NCI-H1694 (cell line): ENCODE results near the gene UTF1.

Experiments used
- DNase-seq: peaks from one replicate; lab custom pipeline; 2025; lab: John Stamatoyannopoulos, UW

Gene UTF1

DNA sequence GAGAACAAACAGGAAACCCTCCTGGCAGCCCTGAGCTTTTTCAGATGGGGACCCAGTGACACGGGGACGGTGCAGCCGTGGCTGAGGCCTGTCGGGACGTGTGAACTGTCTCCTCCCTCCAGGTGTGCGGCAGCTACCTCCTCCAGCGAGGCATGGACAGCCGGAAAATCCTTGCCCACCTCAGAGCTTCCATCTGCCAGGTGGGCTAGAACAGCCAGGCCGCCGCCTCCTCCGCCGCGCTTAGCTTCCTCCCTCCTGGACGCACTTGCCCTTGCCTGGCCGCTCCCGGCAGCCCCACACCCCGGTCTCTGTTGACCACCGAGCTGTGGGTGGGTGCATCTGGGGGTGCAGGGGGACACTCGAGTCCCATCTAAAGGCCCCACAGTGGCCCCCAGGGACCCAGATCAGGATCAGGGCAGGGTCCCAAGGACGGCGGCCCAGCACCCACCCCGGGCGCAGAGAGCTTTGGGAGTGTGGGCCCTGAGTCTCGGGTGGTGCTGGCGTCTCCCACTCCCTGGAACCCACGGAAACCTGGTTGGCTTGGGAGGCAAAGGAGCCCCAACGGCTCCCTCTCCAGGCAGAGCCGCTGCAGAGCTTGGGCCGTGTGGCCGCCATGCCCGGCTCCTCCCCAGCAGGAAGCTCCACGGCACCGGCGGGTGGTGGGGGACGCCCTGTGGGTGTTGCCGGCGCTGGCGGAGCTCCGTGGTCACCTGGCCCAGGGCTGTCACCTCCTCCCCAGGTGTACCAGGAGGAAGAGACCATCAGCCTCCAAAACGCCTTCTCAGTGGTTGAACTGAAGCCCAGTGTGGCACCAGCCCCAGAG lies 32.9 kb upstream of the UTF1 start:
- no peak for DNase-seq

DNA sequence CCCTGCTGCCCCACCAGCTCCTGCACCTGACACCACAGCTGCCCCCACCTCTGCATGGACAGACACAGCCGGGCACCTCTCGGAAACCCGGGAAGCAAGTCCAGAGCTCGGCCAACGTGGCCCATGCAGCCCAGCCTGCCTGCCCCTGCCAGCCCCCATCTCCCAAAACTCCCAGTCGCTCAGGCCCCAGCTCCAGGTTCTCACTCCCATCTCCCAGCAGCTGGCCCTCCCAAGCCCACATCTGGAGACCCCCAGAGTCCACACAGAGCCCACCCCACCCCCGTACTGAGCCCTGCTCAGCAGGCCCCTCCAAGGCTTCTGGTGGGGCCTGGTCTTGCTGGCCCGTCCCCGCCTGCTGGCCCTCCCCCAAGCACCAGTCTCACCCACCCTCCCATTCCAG lies 32.2 kb upstream of the UTF1 start:
- DNase-seq: no peak

DNA sequence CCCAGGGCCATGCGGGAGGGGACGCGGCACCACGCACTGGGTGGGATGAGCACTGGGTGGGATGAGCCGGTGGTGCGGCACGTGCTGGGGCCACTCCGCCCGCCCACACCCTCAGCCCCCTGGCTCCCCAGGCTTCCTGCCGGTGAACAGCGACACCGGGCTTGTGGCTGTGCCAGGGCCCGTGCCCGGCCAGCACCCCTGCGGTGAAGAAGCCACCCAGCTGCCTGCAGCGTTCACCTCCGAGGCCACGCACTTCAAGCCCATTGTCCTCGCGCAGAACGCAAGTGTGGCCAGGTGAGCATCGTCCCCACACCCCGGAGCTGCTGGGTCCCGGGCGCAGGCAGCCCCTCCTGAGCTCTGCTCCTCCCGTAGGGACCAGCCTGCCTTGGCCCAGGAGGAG lies 31.8 kb upstream of the UTF1 start:
- no peak for DNase-seq

DNA sequence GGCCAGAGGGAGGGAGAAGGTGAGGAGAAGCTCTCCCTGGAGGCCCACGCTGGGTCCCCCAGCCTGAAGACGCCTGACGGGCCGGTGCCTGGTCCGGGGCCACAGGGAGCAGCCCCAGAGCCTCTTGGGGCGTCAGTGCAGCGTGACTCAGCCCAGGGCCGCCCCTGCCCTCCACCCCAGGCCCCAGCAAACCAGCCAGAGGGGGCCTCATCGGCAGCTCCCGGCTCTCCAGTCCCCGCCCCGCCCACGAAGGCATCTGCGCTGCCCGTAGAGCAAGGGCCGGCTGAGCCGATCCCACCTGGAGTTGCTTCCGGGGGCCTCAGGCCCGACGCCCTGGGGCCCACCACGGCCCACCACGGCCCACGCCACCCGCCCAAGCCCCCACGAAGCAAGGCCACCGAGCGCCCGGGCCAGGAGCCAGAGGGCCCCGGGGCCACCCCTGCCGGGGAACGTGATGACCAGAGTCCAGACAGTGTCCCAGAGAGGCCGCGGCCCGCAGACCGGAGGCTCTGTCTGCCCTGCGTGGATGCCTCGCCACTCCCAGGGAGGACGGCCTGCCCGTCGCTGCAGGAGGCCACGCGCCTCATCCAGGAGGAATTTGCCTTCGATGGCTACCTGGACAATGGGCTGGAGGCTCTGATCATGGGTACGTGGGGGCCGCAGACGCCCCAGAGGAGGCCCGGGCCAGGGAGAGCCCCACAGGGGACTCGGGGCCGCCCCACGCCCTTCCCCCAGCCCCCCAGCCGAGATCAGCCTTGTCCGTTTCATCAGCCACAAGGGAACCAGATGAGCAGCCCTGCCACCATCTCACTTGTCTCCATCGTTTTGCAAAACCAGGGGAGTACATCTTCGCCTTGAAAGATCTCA lies 31.2 kb upstream of the UTF1 start:
- no peak for DNase-seq

DNA sequence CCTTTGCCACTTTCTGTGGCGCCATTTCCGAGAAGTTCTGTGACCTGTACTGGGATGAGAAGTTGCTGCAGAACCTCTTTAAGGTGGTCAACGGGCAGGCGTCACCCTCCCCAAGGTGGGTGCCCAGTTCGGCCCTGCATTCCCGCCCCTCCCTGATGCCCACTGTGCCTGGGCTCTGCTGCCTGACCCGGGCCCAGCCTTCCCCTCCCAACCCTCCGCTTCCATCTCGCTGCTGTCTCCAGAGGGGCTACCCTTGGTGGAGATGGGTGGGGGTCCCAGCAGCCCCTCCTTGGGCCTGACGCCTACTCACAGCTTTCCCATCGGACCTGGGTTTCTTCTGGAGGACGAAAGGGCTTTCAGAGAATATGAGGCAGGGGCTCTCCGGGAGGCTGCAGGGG lies 30.5 kb upstream of the UTF1 start:
- no peak for DNase-seq

DNA sequence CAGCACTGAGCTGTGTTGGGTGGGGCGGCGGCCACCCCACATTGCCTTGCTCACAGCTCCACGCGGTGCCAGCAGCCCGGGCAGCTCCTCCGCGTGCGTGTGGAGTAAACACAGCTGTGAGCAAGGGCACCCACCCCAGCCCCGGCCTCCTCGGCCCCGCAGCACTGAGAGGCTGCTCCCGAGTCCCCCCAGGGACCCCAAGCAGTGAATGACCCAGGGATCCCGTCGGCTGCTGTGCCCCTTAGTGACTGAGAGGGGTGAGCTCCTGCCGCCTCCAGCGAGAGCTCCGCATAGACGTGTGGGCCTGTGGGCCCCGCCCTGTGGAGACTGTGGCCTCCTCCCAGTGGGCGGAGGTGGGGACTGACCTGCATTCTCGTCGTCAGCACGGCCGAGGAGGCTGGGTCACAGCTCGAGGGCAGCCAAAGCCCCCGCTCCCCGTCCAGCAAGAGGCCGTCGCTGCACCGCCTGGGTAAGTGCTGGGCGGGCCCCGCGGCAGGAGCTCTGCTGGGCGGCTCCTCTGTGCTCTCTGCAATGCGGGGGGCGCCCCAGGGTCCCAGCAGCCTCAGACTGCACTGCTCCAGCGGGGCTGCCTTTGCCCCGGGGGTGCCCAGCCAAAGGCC lies 29.9 kb upstream of the UTF1 start:
- DNase-seq: no peak

DNA sequence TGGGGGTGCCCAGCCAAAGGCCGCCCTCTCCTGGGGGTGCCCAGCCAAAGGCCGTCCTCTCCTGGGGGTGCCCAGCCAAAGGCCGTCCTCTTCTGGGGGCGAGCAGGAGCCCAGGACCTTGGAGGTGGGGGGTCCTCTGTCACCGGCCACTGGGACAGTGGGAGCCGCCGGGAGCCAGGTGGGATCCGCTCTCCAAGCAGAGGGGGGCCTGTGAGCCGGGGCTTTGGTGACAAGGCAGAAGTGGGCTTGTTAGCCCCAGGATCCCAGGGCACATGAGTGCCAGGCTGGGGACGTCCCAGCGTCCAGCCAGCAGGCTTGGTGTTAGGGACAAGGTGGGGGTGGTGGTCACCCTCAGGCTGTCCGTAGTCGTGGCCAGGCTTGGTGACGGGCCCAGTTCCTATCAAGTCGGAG lies 29.4 kb upstream of the UTF1 start:
- DNase-seq: no peak

DNA sequence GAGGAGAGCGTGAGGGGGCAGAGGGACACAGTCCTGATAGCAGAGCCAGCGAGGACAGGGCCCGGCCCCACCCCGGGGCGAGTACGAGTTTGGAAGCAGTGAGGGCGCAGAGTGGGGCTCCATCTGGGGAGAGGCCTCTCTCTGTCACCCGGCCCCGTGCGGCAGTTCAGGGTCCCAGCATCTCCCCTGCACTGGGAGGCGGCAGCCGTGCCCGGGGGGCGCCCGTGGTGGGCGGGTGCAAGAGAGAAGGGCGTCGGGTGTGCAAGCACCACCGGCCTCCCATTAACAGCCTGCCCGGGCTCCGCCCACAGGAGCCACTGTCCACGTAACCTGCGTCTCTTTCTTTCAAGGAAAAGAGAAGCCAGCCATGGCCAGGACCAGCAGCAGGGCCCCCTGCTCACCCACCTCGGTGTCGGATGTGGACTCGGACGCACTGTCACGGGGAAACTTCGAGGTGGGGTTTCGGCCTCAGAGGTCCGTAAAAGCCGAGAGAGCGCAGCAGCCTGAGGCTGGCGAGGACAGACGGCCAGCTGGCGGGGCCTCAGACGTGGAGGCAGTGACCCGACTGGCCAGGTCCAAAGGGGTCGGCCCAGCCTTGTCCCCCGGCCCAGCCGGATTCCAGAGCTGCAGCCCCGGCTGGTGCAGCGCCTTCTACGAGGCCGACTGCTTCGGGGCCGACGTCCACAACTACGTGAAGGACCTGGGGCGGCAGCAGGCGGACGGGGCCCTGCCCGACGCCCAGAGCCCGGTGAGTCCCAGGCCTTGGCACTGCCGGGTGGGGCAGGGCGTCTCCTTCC lies 28.7 kb upstream of the UTF1 start:
- no peak for DNase-seq

DNA sequence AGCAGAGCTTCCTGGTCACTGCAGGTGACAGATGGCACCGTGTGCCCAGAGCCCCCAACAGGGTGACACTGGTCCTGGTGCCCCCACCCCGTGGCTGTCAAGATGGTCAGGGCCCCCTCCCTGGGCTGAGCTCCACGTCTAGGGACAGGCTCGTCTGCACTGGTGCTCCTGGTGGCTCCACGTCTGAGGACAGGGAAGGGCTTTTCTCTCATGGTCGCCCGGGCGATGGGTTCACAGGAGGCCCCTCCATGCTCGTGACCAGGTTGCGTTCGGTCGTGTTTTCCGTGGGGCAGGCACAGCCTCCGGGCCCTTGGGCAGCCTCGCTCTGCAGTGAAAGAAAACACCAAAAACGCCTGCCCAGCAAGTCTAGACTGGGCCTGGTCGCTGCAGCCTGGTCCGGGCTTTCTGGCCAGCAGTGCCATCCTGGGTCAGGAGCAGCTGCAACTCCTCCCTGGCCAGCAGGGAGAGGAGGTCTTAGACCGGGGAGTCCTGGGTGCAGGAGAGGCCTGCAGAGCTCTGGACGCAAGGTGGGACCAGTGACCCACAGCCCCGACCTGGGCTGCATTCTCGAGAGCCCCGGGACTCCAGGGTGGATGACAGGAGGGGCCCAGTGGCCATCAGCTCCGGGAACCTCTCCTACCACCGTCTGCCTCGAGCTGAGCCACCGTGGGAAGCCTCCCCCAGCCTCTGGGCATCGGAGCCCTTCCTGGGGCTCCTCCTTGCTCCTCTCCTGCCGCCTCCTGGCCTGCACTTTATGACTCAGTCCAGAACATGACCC lies 27.9 kb upstream of the UTF1 start:
- no peak for DNase-seq

DNA sequence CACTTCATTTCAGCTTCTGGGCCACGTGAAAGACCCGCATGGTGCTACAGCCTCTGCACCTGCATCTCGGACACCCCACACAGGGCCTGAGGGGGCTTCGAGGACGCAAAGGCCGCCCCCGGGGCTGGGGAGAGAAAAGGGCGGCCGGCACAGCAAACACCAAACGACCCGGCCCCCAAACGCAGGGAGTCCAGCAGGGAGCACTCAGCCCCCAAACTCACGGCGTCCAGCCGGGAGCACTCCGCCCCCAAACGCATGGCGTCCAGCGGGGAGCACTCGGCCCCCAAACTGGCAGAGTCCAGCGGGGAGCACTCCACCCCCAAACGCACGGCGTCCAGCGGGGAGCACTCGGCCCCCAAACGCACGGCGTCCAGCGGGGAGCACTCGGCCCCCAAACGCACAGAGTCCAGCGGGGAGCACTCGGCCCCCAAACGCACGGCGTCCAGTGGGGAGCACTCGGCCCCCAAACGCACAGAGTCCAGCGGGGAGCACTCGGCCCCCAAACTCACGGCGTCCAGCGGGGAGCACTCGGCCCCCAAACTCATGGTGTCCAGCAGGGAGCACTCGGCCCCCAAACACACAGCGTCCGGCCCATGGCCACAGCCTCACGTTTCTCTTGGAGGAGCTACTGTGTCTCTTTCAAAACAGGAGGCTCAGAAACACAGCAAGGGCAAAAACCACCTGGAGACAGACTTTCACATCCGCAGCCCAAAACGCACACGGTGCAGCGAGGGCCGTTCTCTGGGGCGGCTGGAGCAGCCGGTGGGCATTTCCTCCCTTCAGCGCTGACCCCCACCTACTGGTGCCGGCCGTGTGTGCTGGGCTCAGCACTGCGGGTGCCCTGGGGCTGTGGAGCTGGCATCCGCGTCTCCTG lies 27.0 kb upstream of the UTF1 start:
- DNase-seq: no peak

DNA sequence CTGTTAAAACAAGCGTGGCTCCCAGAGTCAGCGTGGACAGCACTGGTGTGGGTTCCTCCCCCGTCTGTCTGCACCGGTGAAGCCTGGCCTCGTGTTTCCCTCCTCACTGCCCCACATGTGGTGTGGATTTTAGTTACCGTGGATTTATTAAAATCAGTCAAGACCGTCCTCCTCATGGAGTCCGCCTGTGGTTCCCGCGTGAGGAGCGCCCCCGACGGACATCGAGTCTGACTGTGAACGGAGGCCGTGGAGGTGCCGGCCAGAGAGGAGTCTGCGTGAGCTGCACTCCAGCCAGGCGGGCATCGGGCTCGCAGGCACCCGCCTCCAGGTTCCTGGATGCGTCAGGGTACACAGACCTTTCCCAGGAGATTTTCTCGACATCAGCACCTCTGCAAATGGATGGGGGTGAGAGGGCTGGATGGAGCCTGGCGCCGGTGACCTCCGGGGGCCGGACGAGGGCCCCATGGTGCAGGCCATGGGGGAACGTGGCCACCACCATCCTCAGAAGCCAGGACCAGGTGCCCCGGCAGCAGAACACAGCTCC lies 26.3 kb upstream of the UTF1 start:
- DNase-seq: no peak

DNA sequence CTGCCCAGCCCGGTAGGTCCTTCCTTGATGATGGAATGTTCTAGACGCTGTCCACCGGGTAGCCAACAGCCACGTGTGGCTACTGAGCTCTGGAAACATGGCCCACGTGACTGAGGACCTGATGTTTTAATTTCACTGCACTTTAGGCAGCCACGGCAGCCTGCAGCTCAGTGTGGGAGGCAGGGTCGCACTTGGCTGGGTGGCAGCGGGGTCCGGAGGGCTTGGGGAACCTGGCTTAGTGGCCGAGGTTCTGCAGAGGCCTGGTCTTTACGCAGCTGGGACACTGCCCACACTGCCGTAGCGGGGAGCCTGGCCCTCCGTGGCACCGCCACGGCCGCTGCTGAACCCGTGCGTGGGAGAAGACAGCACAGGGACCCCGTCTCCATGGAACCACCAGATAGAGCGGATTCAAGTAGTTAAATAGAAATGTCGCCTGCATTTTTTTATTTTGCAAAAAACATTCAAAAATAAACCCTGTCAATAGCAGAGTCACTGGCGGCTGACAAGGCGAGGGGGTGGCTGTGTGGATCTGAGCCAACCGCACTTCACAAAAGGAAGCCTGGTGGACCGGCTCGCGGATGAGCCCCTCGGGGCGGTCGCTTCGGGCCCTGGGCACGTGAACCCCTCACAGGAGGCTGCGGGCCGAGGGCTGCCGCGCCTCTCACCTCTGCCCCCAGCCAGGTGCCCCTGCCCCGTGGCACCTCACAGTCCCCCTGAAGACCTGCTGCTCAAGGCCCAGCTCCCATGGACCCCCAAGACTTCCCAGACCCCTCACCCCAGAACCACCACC lies 25.6 kb upstream of the UTF1 start:
- no peak for DNase-seq

DNA sequence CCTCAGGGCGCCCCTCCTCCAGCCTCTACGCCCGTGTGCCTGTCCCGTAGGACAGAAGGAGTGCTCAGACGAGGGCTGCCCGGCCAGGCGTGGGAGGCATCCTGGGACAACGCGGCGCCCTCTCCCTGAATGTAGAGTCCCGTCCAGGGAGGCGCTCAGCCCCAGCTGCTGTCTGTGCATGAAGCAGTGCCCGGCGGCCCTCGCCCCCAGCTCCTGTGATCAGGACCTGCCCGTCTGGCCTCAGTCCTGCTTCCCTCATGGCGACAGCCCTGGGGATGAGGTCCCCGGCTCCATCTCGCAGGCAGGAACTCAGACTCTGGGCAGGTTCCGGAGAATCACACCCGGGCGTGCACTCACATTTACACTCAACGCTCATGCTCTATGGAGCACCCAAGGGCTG lies 24.9 kb upstream of the UTF1 start:
- DNase-seq: no peak

DNA sequence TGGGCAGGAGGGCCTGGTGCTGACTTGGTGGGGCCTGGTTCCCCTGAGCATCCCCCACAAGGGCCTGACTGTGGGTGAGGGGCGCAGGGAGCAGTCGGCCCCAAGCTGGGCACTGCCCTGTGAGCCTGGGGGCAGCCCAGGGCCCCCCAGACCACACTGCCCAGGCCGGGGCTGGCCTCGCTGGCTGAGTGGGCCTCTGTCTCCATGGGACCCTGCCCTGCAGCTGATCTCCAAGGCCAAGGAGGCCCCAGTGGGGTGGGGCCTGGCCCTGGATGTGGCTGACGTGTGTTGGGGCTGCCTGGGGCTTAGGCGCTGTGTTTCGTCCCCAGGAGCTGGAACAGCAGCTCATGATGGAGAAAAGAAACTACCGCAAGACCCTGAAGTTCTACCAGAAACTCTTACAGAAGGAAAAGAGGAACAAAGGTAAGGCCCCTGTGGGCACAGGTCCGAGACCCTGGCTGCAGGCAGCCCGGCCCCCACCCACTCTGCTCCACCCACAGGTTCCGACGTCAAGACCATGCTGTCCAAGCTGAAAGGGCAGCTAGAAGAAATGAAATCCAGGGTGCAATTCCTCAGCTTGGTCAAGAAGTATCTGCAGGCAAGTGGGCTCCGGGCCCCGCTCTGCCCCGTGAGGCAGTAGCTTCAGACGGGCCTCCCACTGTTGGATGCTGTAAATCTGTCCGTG lies 23.5 kb upstream of the UTF1 start:
- DNase-seq: no peak

DNA sequence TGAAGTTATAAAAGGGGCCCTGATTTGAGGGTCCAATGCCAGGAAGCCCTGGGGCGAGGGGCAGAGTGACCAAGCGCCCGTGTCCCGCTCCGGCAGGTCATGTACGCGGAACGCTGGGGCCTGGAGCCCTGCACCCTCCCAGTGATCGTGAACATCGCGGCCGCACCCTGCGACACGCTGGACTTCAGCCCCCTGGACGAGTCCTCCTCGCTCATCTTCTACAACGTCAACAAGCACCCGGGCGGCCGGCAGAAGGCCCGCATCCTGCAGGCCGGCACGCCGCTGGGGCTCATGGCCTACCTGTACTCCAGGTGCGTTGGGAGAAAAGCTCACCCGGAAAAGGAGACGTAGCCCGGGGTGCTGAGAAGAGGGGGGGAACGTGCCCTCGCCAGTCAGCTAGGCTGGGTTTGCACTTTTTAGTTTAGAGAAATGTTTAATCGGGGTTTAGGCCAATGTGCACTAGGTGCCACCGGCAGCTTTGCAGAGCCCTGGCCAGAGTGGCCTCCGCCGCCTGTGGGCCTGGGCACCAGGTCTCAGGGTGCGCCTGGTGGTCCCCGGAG lies 22.9 kb upstream of the UTF1 start:
- no peak for DNase-seq

DNA sequence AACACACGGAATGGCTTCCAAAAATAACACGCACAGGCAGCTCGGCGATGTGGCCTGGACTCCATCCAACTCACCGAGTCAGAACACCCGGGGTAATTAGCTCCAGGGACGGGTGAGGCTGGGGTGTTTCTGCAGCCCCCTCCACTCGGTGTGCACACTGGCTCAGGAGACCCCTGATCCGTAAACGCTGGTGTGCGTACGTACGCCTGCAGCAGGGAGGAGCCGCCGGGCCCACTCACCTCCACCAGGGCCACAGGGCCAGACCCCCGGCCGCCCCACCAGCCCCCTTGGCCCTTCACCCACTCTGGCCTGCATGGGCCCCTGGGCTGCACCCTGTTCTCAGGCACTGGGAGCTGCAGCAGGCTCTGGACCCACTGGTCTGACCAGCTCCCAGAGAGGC lies 22.4 kb upstream of the UTF1 start:
- DNase-seq: no peak

DNA sequence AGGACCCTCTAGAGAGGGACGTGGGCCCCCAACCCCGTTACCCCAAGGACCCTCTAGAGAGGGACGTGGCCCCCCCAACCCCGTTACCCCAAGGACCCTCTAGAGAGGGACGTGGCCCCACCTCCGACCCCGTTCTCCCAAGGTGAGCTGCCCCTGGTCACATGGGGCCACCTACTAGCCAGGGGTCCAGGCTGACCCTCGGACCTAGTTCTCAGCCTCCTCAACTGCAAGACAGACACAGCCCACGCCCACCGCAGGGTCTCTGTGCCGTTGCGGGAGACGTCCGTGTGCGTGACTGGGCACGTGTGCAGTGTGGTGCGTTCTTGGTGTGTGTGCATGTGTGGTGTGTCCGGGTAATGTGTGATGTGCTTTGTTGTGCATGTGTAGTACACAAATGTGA lies 21.6 kb upstream of the UTF1 start:
- DNase-seq: no peak

DNA sequence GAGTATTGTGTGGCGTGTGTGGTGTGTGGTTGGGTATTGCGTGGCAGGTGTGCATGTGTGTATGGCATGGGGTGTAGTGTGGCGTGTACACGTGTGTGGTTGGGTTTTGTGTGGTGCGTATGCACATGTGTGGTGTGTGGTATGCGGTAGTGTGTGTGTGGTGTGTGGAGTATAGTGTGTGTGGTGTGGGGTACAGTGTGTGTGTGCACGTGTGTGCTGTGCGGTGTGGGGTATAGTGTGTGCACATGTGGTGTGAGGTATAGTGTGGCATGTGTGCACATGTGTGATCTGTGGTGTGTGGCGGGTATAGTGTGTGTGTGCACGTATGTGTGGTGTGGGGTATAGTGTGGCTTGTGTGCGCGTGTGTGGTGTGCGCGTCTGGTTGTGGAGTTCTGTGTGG lies 20.9 kb upstream of the UTF1 start:
- DNase-seq: no peak
